Neuron (in vitro differentiated cells): ENCODE measurements around the gene NMUR1.

Experiments
- H2AFZ ChIP-seq: one replicate; pipeline ENCODE4 v1.6.1; 2013; ENCODE audit warnings: low read depth, mild to moderate bottlenecking, inconsistent platforms, low read length, moderate library complexity
- H3K27me3 ChIP-seq: one replicate; pipeline ENCODE4 v1.6.1; 2013; ENCODE audit warnings: low read length; ENCODE audit not compliant: insufficient read depth
- H3K36me3 ChIP-seq: one replicate; pipeline ENCODE4 v1.6.1; 2013; ENCODE audit warnings: low read length; ENCODE audit not compliant: insufficient read depth
- H3K4me1 ChIP-seq: one replicate; pipeline ENCODE4 v1.6.1; 2013; ENCODE audit warnings: low read length; ENCODE audit not compliant: insufficient read depth
- H3K4me3 ChIP-seq: 2 replicates; pipeline ENCODE4 v1.5.1; 2013; ENCODE audit warnings: mild to moderate bottlenecking, low read length, moderate library complexity
- H3K9me3 ChIP-seq: one replicate; pipeline ENCODE4 v1.6.1; 2013; ENCODE audit warnings: low read length

Gene NMUR1

DNA sequence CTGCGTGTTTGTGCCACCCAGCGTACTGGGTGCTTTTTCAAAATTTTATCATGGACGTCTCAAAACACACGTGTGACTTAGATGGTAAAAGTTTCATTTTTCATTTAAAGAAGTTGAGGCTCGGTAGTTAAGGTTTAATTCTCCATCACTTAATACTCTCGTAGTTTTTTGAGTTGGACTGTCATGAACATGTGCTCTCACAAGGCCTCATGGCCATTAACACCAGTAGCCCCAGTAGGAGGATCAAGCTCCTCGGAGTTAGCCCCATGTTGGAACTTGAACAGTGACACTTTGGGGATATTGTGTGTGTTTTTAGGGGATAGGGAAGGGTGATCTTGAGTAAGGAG is 15.3 kb downstream of the NMUR1 start:
- Histone ChIP-seq H2AFZ (peak overlapping the region; percentile 89), H3K27me3 (peaks cover 3% of the 10 kb centered on the region), H3K9me3 (no peaks in the 10 kb centered on the region), H3K4me3 (peak overlapping the region; percentile 91), H3K36me3 (no peaks in the 10 kb centered on the region), H3K4me1 (peaks cover 28% of the 10 kb centered on the region)

DNA sequence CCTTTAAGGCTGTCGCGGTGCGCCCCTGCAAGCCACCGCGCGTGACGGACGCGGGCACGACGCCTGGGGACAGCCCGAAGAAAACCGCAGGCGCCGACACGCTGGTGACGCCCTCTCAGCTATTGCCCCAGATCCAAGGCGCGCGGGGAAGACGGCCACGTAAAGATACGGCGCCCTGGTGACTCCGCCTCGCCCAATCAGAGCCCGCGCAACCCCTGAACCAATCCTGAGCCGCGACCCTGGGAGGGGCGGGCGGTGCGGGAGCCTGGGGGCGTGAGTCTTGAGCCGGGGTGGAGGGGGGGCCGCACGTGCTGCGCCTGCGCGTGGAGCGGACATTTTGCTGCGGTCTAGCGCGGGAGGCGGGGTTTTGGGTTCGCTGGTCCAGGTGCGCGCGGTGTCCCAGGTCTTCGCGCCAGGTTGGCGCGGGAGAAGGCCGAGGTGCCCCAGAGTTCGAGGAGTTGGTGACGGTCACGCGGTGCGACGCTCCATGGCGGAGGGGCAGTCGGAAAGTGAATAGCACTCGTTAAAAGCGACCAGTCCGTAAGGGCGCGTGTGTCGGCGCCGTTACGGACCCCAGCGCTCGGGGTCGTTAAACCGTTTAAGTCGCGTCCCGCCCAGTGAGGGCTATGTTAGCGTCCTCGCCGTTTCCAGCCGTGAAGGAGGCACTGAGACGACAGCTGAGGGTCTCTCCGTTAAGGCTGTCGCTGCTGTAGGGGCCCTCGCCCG is 15.9 kb downstream of the NMUR1 start:
- Histone ChIP-seq H3K9me3 (no peaks in the 10 kb centered on the region), H3K27me3 (peaks cover 3% of the 10 kb centered on the region), H3K36me3 (no peaks in the 10 kb centered on the region), H3K4me3 (peak overlapping the region; percentile 91), H2AFZ (peak overlapping the region; percentile 89), H3K4me1 (peaks cover 28% of the 10 kb centered on the region)

DNA sequence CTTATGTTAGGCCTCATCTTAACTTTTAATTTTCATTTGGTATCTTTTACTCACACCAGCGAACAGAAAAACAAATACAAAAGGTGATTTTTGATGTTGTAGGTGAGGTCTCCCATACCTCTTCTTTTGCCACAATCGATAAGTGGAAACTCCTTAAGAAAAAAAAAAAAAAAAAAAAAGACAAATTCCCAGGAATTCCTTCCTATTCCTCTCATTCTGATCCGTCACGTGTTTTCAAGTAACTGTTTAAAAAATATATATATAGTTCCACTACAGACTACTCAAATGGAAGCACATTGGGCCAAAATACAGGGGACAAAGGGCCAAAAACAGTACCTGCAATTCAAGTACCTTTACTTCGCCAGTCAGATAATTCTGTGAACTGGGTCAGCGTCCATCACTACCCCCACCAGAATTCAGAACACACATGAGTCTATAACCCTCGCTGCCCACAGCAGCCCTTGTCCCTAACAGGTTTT is 16.5 kb downstream of the NMUR1 start:
- H3K9me3 ChIP-seq: no peaks in the 10 kb centered on the region
- peaks cover 28% of the 10 kb centered on the region for H3K4me1 ChIP-seq
- peak overlapping the region; percentile 42 for H2AFZ ChIP-seq
- H3K36me3 ChIP-seq: no peaks in the 10 kb centered on the region
- peak overlapping the region; percentile 63 for H3K4me3 ChIP-seq
- H3K27me3 ChIP-seq: peaks cover 3% of the 10 kb centered on the region

DNA sequence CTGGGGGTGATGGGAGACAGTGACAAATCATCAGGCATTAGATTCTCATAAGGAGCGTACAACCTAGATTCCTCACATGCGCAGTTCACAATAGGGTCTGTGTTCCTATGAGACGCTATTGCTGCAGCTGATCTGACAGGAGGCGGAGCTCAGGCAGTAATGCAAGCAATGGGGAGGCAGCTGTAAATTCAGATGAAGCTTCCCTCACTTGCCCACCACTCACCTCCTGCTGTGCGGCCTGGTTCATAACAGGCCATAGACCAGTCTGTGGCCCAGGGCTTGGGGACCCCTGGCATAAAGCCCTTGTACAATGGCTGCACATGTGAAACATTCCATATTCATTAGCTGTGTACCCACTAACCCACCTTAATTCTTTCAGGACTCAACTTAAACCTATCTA is 18.0 kb downstream of the NMUR1 start:
- Histone ChIP-seq H3K27me3 (peaks cover 3% of the 10 kb centered on the region), H3K36me3 (no peaks in the 10 kb centered on the region), H3K4me3 (no peak overlapping the region), H3K4me1 (peaks cover 28% of the 10 kb centered on the region), H2AFZ (no peak overlapping the region), H3K9me3 (no peaks in the 10 kb centered on the region)

DNA sequence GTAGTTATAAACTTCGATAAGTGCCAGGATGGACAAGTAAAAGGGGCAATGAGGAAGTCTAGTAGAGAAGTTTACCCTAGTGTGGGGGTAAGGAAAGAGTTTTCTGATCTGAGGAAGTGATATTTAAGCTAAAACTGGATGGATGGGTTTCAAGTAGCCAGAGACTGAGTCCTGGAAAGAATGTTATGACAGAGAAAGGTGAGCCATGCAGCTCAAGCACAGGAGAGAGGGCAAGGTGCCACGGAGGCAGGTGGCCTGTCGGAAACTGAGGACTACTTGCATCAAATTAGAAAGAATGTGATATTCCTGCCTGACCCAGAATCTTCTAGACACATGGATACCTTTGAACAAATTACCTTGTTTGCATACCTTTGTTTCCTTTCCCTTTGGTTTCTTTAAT is 26.5 kb downstream of the NMUR1 start:
- no peak overlapping the region for H2AFZ ChIP-seq
- peaks cover 5% of the 10 kb centered on the region for H3K36me3 ChIP-seq
- H3K4me3 ChIP-seq: no peak overlapping the region
- no peaks in the 10 kb centered on the region for H3K9me3 ChIP-seq
- H3K27me3 ChIP-seq: no peaks in the 10 kb centered on the region
- no peaks in the 10 kb centered on the region for H3K4me1 ChIP-seq

DNA sequence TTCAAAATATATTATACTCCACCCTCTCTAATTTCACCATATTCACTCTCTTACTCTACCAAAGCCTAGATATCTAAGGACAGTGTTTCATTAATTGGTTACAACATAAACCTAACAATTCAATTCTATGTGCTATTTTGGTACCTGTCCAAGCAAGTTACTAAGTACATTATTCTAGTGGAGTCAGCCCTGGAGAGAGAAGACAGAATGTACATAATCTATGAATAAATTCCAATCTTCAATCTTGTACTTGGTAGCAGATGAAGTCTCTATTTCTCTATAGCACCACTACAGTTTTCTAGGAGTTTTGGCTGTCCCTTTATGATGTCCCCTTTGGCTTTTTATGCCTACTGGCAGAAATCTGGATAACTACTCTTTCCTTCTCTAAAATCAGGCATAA is 27.6 kb downstream of the NMUR1 start:
- Histone ChIP-seq H3K36me3 (peaks cover 5% of the 10 kb centered on the region), H2AFZ (no peak overlapping the region), H3K4me3 (no peak overlapping the region), H3K9me3 (no peaks in the 10 kb centered on the region), H3K4me1 (no peaks in the 10 kb centered on the region), H3K27me3 (no peaks in the 10 kb centered on the region)

DNA sequence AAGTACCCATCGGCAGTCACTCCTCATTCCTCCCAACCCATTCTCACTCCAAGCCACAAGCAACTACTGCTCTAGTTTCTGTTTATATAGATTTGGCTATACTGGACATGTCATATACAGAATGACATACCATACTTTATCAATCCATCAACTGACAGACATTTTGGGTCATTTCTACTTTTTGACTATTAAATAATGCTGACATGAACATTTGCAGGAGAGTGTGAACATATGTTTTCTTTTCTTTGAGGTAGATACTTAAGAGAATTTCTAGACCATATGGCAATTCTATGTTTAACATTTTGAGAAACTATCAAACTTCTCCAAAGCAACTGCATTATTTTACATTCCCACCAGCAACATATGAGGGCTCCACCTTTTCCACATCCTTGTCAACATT is 32.6 kb downstream of the NMUR1 start:
- H2AFZ ChIP-seq: no peak overlapping the region
- no peak overlapping the region for H3K4me3 ChIP-seq
- H3K4me1 ChIP-seq: no peaks in the 10 kb centered on the region
- H3K9me3 ChIP-seq: no peaks in the 10 kb centered on the region
- H3K27me3 ChIP-seq: no peaks in the 10 kb centered on the region
- H3K36me3 ChIP-seq: peaks cover 3% of the 10 kb centered on the region

DNA sequence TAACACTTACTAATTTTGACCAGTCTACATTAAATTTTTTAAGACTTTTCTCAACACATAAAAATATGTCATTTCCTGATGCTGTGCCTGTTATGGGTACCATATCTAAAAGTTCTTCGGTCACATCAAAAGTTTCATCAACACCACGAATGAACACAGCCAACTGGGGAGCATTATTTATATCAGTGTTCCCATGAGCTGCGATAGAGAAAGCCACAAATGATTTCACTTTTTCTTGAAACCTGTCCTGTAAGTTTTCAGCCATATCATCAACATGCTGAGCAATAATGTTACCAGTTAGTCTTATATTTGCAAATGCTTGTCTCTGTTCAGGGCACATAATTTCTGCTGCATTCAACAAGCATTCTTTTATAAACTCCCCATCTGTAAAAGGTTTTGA is 35.6 kb downstream of the NMUR1 start:
- no peak overlapping the region for H3K4me3 ChIP-seq
- H3K4me1 ChIP-seq: no peaks in the 10 kb centered on the region
- H3K27me3 ChIP-seq: no peaks in the 10 kb centered on the region
- H3K36me3 ChIP-seq: no peaks in the 10 kb centered on the region
- H3K9me3 ChIP-seq: no peaks in the 10 kb centered on the region
- no peak overlapping the region for H2AFZ ChIP-seq

DNA sequence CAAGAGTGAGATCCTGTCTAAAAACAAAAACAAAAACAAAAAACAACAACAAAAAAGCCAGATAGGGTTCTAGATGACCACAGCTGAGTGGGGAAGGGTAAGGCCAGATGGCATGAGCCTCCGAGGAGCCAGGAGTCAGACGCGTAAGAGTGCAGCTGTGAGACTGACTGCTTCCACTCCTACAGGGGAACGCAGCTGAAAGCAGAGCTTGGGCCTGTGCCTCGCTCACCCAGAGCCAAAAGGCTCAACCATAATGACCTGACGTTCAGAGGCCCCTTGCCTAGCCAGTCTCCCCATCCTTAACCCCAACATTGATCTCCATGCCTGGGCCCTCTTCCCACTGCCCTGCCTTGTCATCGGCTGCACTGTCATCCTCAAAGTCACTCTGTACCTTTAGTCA is 39.4 kb downstream of the NMUR1 start:
- no peak overlapping the region for H3K4me3 ChIP-seq
- no peak overlapping the region for H2AFZ ChIP-seq
- no peaks in the 10 kb centered on the region for H3K27me3 ChIP-seq
- no peaks in the 10 kb centered on the region for H3K9me3 ChIP-seq
- H3K36me3 ChIP-seq: no peaks in the 10 kb centered on the region
- no peaks in the 10 kb centered on the region for H3K4me1 ChIP-seq

DNA sequence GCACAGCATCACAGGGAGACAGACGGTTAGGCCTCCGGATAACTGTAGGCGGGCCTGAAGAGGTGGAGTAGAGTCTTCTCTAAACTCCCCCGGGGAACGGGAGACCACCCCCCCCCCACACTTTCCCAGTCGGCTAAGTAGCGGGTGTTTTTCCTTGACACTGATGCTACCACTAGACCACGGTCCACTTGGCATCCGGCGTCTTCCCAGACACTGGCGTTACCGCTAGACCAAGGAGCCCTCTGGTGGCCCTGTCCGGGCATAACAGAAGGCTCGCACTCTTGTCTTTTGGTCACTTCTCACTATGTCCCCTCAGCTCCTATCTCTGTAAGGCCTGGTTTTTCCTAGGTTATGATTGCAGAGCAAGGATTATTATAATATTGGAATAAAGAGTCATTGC is 40.3 kb downstream of the NMUR1 start:
- Histone ChIP-seq H3K4me1 (no peaks in the 10 kb centered on the region), H3K27me3 (no peaks in the 10 kb centered on the region), H3K4me3 (no peak overlapping the region), H3K9me3 (no peaks in the 10 kb centered on the region), H2AFZ (no peak overlapping the region), H3K36me3 (no peaks in the 10 kb centered on the region)

DNA sequence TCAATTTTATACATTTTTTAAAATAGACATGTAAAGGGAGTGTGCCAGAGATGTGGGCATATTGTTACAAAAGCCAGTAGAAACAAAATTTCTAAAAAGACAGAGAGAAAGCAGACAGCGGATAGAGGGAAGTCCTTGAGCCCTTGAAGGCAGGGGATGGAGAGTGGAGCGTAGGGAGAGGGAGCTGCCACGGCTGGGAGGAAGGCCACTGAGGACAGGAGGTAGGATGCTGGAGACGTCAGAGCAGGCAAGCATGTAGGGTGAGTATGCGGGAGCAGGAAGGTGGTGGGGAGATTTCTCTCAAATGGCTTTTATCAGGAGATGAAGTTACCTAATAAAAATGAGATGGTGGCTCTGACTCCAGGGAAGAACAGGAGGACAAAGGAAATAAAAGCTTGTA is 41.9 kb downstream of the NMUR1 start:
- no peaks in the 10 kb centered on the region for H3K36me3 ChIP-seq
- no peaks in the 10 kb centered on the region for H3K9me3 ChIP-seq
- no peak overlapping the region for H2AFZ ChIP-seq
- no peak overlapping the region for H3K4me3 ChIP-seq
- H3K27me3 ChIP-seq: no peaks in the 10 kb centered on the region
- no peaks in the 10 kb centered on the region for H3K4me1 ChIP-seq

DNA sequence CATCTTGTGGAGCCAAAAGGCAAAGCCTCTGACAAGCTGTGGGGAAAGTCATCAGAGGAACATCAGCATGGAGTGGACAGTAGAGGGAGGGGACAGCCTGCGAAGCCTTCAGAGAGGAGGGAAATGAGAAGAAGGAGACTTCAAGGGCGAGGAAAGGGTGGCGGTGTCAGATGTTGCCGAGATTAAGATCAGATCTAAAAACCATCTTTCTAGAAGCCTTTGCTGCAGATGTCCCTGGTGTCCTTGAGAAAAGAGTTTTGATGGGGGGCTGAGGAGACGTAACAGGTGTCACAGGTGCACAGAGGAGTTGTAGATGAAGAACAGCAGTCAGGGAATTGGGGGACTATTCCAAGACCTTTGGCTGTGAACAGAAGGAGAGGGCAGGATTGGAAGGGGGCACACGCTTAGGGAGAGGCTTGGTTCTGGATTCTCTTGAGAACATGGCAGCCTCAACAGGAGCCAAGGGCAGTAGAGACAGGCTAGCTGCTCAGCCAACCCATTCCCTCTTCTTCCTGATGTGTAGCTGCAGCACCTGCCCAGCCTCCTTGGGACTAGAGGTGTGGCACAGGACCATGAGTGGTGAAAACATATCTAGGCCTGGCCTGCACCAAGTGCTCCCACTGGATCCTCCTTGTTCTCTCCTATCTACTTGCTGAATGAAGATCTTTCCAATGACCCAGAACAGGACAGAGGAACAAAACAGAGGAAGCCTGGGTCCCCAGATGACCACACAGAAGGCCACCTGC is 43.2 kb downstream of the NMUR1 start:
- Histone ChIP-seq H3K27me3 (no peaks in the 10 kb centered on the region), H3K4me3 (no peak overlapping the region), H3K36me3 (no peaks in the 10 kb centered on the region), H2AFZ (no peak overlapping the region), H3K4me1 (no peaks in the 10 kb centered on the region), H3K9me3 (no peaks in the 10 kb centered on the region)

DNA sequence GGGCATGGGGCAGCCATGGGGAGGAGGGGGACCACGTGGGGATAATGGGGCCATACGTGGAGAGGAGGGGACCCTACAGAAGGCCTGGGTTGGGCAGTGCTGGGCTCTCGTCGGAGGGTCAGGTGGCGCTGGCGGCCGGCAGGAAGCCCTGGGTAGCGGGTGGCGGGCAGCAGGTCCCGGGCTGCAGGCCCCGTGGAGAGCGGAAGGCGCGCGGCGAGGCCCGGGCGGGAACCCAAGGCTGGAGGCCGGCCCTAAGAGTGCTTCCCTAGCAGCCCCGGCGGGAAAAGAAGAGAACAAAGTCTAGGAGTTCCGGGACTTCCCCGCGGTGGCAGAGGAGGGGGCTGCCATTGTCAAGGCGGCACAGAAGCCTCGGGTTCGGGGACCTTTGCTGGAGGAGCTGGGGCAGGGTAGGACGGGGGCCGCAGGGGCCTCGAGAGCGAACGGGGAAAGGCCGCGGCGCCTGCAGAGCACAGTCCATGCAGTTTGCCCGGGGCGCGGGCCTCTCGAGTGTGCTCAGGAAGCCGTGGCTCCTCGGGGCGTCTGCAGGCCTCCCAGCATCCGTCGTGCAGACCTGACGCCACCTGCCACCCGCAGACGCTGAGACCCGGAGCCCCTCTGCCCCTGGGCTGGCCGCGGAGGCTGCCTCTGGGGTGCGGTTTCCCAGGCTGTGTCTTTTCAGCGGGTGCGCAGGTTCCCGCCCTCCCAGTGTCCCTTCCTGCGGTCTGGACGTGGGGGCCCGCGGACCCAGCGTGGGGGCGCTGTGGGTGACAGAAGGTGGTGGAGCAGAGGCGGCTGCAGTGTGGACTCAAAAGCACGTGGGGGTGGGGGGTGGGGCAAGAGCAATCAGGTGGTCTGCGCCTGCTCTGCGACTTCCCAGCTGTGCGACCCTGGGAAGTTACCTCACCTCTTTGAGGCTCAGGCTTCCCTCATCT is 46.6 kb downstream of the NMUR1 start:
- no peaks in the 10 kb centered on the region for H3K4me1 ChIP-seq
- no peak overlapping the region for H3K4me3 ChIP-seq
- no peaks in the 10 kb centered on the region for H3K27me3 ChIP-seq
- no peaks in the 10 kb centered on the region for H3K9me3 ChIP-seq
- no peak overlapping the region for H2AFZ ChIP-seq
- H3K36me3 ChIP-seq: no peaks in the 10 kb centered on the region
